Activated CD4-positive, alpha-beta T cell treated with anti-CD3 and anti-CD28 coated beads for 1 hour (primary cell): ENCODE results near the gene TCTN1.

Source experiments
- DNase-seq: peaks from one replicate; pipeline ENCODE4 v3.0.0-alpha.2; 2020

Gene TCTN1

GRCh38 chr12:110686294-110686903, 72.5 kb downstream of the TCTN1 start:
- no peak for DNase-seq

GRCh38 chr12:110687396-110688169, 73.7 kb downstream of the TCTN1 start:
- no peak for DNase-seq

- DNase-seq: no peak
These were observed 74.7 kb downstream of the TCTN1 start, which contains the start of gene HVCN1 for GRCh38 chr12:110688446-110689280. HVCN1 (minus strand) TSS chr12:110689115; CDS start chr12:110683245, 5,870 bp downstream.

GRCh38 chr12:110689281-110690126, 75.6 kb downstream of the TCTN1 start:
- peak; percentile 26 for DNase-seq

GRCh38 chr12:110690127-110690430, 76.2 kb downstream of the TCTN1 start:
- no peak for DNase-seq

- DNase-seq: no peak
These were observed 79.8 kb downstream of the TCTN1 start for GRCh38 chr12:110693731-110694130.

- DNase-seq: no peak
These were observed 80.5 kb downstream of the TCTN1 start for GRCh38 chr12:110694330-110694901.

- no peak for DNase-seq
These were observed 82.4 kb downstream of the TCTN1 start for GRCh38 chr12:110696283-110696682.

- DNase-seq: no peak
These were observed 83.3 kb downstream of the TCTN1 start for GRCh38 chr12:110697236-110697635.

- peak; percentile 65 for DNase-seq
These were observed 84.4 kb downstream of the TCTN1 start for GRCh38 chr12:110698171-110698902.
